DLD1 (cell line): Measurements from ENCODE around the gene SUPT6H.
"Not testable (repeated sequence)": the region's sequence is repeated elsewhere in the genome, so short reads cannot be mapped to it uniquely, and the experiment has no call there.

Experiments
- in situ Hi-C: cut with HindIII; loops from 2 replicates; pipeline ENCODE4 v1.10.0; 2017; ENCODE audit warnings: low sequenced_read_pairs

The SUPT6H gene

DNA sequence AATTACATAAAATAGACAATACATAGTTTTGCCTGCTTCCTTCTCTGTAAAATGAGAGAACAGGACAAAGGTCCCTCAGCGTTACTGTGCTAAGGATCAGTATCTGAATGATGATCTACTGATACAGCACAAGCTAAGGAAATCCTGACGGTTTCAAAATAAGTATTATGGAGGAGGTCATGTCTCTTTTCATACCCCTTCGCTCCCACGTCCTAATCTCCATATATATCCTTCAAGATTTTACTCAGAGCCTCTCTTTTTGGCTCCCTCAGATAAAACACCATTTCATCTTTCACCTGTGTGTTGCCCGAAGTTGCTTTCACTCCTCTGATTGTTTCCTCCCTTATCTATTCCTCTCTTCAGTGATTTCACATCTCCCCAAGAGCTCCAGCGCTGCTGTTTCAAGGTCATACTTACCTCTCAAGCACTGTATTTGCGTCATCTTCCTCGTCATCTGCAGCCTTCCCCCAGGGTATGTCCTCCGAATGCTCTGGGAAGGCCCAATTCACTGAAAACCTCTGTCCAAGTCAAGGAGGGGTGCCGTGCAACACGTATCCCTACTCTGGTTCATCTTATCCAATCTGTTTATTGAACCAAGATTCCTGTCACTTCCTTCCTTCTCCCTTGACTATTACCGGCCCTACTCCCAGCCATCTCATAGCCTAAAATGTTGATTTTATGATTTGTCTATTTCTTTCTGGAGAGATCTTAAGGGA lies 15.8 kb upstream of the SUPT6H start:
- in situ Hi-C loops = no loop called here

DNA sequence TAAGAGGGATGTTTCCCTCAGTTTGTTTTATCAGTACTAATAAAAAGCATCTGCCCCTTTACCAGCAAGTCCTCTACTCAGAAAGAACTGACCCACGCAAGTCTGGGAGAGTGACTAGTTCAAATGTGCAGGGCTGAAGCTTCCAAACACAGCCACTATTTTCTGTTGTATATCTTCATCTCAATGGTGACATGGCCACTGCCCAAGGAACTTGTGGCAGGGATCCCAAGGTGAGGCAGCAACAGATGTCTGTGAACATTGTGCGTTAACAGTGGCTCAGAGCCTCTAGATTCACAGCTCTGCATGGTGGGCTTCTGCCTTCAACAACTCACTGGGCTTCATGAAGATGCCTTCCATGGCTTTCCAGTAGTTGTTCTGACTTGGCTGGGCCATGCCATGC lies 13.3 kb upstream of the SUPT6H start:
- in situ Hi-C loops = no loop called here

DNA sequence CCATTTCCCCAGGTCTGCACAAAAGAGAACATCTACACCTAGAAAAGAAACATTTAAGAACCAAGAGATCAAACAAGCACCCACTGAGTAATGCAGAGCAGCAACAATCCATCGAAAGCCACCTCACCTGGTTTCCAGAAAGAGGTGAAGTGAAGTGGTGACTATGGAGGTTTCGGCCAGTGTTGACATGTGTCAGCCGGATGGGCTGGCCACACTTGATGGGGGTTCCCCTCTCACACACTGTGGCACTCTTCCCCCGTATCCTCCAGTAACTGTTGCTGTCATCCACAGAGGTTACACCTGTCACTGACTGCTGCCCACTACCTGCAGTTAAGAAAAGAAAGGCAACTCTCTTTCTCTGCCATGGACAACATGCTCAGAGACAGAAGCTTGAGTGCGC lies 6.8 kb upstream of the SUPT6H start:
- in situ Hi-C loops = no loop called here

DNA sequence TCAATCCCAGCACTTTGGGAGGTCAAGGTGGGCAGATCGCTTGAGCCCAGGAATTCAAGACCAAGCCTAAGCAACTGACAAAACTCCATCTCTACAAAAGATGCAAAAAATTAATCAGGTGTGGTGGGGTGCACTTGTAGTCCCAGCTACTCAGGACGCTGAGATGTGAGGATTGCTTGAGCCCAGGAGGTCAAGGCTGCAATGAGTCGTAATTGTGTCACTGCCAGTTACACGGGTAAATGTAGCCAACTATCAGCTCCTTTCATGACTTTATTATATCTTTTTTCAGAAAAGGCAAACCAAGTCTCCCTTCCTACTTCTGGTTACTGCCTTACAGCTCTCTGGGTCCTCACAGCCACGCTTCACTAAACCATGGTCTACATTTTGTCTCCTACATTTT lies 4.2 kb upstream of the SUPT6H start:
- in situ Hi-C loops = no loop called here

DNA sequence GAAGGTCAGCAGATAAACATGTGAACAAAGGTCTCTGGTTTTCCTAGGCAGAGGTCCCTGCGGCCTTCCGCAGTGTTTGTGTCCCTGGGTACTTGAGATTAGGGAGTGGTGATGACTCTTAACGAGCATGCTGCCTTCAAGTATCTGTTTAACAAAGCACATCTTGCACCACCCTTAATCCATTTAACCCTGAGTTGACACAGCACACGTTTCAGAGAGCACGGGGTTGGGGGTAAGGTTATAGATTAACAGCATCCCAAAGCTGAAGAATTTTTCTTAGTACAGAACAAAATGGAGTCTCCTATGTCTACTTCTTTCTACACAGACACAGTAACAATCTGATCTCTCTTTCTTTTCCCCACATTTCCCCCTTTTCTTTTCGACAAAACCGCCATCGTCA lies 3.7 kb upstream of the SUPT6H start:
- in situ Hi-C loops = not testable (repeated sequence)

DNA sequence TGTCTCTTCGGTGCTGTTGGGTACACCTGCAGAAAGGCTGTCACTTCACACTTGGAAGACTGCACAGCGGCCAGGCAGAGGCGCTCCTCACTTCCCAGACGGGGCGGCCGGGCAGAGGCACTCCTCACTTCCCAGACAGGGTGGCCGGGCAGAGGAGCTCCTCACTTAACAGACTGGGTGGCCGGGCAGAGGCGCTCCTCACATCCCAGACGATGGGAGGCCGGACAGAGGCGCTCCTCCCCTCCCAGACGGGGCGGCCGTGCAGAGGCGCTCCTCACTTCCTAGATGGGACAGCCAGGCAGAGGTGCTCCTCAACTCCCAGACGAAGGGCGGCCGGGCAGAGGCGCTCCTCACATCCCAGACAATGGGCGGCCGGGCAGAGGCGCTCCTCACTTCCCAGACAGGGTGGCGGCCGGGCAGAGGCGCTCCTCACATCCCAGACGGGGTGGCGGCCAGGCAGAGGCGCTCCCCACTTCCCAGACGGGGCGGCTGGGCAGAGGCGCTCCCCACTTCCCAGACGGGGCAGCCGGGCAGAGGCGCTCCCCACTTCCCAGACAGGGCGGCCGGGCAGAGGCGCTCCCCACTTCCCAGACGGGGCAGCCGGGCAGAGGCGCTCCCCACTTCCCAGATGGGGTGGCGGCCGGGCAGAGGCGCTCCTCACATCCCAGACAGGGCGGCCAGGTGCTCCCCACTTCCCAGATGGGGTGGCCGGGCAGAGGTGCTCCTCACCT lies 3.1 kb upstream of the SUPT6H start:
- in situ Hi-C loops = not testable (repeated sequence)

DNA sequence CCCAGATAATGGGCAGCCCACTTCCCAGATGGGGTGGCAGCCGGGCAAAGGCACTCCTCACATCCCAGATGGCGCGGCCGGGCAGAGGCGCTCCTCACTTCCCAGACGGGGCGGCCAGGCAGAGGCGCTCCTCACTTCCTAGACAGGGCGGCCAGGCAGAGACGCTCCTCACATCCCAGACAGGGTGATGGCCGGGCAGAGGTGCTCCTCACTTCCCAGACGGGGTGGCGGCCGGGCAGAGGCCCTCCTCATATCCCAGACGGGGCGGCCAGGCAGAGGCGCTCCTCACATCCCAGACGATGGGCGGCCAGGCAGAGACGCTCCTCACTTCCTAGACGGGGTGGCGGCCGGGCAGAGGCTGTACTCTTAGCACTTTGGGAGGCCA lies 2.5 kb upstream of the SUPT6H start:
- in situ Hi-C loops = not testable (repeated sequence)

DNA sequence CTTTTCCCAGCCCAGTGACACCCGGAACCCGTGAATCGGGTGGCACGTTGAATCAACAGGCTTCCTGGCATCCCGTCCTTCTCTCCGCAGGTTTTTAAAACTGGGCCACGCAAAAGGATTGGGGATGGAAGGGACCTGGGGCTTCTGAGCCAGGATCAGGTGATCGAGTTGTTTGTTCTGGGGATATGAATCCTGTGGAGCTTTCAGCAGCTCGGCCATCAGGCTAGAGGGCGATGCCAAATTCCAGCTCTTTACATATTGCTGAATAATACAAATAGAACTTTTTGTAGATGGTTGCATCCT lies 473 bp downstream of the SUPT6H start:
- in situ Hi-C loops = no loop called here

DNA sequence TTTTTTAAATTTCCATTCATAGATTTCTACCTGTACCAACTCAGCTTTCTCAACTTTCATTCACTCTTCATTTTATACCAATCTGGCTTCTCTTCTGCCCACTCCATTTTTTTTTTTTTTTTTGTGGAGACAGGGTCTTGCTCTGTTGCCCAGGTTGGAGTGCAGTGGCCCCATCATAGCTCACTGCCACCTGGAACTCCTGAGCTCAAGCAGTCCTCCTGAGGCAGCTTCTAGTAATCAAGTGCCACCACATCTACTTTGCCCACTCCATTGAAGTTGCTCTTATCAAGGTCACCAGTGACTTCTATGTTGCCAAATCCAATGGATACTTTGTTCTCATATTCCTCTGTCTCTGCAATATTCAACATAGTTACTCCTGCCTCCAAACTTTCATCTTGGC lies 1.7 kb downstream of the SUPT6H start:
- in situ Hi-C loops = no loop called here

DNA sequence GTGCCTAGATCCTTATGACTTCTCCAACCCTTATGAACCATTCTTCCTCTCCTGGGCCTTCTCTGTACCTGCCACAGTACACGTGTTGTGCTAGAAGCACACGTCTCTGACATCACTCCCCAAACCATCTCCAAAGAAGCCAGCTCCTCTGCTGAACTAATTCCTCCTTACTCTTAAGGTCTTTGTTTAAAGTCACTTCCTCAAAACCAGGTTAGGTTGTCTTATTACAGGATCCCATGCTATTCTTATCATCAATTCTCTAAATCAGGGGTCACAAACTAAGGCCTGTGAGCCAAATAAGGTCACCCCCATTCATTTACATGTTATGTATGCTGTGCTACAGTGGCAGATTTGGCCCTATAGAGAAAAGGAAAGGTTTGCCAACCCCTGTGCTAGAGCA lies 4.0 kb downstream of the SUPT6H start:
- in situ Hi-C loops = no loop called here

DNA sequence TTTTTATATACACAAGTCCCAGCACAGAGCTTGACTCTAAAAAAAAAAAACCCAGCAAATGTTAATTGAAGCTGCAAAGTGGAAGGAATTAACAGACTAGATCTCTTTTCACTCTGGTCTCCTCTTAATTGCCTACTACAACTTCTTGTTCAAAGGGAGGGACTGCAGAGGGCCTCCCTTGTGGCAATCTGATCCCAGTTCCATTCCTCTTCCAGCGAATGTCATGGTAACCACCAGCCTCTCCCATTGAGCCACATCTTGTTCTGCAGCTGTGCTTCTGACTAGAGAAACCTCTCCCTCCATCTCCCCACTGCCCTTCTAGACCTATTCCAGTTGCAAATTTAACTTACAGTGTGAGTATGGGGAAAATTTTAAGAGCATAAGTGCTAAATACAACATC lies 5.9 kb downstream of the SUPT6H start:
- in situ Hi-C loops = no loop called here

DNA sequence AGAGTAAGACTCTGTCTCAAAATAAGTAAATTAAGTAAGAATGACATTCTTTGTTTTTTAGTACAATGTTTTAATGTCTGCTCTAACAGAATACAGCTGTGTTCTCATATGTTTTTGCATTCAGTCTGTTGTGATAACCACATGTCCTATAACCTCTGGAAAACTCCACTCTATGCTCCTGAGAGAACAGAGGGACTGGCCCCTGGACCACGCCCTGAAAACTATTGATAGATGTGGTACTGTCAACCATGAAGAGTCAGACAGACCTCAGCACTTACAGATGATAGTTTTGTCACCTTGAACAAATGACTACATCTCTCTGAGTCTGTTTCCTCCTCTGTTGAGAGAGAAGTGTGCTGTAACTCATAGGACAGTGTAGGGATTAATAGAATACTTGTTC lies 7.9 kb downstream of the SUPT6H start:
- in situ Hi-C loops = no loop called here

DNA sequence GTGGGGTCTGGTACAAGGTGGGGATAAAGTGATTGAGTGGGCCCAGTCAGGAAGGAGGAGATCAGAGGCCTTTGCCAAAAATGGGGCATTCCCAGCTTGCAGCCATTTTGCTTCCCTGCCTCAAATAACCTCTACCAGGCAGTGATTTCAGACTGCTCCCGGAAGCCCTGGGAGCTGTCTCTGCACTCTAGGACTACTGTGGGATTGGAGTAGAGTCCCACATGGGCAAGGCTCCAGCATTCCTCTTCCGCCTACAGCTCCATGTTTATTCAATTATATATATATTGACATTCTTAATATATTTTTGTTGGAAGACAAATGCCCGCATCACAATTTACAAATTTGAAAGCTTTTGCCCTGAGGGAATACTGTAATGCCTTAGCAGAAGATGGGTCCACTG lies 13.5 kb downstream of the SUPT6H start:
- in situ Hi-C loops = no loop called here

DNA sequence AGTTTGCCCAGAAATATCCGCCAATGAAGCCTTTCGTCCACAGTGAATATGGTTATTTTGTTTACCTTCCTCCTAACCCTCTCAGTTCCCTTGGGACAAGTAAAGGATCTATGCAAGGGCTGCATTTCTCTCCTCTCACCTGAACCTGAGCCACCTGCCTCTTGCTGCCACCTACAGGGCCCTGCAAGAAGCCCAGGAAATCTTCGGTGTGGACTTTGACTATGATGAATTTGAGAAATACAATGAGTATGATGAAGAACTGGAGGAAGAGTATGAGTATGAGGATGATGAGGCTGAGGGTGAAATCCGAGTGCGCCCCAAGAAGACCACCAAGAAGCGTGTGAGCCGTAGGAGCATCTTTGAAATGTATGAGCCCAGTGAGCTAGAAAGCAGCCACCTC lies 14.0 kb downstream of the SUPT6H start:
- in situ Hi-C loops = no loop called here

DNA sequence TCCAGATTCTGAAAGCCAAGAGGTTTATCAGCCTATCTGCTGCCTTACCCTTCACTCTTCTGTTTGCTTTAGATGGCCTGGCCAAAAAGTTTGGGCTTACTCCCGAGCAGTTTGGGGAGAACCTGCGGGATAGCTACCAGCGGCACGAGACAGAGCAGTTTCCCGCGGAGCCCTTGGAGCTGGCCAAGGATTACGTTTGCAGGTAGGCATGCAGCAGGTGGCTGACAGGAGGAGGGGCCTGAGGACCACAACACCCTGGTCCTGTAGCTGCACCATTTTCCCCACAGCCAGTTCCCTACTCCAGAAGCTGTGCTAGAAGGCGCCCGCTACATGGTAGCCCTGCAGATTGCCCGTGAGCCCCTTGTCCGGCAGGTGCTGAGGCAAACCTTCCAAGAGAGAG lies 20.6 kb downstream of the SUPT6H start:
- in situ Hi-C loops = no loop called here

DNA sequence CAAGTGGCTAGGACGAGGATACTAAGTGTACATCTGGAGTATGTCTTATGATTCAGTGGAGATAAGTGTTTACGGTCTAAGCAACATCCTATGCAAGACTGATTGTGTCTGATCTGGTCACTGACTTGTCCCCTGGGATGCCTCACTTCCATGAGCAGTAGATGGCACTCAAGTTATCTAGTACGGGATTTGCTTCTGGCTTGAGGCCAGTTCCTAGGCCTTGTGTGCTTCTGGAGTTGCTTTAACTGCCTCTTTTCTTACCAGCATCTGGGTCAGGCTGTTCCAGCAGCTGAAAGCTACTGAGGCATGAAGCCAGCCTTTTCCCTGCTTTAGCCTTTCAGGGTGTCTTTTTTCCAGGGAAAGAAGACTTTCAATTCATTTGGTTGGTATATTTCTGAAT lies 23.0 kb downstream of the SUPT6H start:
- in situ Hi-C loops = no loop called here

DNA sequence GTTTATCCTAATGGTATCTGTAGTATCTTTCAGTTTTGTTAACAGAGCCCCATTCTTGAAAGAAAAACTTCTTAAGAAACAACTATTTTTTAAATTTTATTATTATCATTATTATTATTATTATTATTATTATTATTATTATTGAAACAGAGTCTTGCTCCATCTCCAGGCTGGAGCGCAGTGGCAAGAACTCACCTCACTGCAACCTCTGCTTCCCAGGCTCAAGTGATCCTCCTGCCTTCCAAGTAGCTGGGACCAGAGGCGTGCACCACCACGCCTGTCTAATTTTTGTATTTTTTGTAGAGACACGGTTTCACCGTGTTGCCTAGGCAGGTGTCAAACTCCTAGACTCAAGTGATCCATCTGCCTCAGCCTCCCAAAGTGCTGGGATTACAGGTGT lies 23.4 kb downstream of the SUPT6H start:
- in situ Hi-C loops = no loop called here

DNA sequence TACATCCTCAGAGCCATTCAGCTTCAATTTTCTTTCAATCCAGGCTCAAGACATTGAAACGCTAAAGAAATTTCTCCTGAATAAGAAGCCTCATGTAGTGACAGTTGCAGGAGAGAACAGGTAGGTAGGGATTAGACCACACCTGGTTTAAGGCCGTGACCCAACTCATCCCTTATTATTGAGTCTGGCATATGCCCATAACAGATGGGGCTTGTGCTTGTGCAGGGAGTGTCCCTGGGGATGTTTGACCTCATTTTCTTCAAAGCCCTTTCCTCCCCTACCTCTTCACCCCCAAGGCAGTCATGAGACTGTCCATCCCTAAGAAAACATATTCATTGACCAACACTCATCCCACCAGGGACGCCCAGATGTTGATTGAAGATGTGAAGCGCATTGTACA lies 24.3 kb downstream of the SUPT6H start:
- in situ Hi-C loops = no loop called here

DNA sequence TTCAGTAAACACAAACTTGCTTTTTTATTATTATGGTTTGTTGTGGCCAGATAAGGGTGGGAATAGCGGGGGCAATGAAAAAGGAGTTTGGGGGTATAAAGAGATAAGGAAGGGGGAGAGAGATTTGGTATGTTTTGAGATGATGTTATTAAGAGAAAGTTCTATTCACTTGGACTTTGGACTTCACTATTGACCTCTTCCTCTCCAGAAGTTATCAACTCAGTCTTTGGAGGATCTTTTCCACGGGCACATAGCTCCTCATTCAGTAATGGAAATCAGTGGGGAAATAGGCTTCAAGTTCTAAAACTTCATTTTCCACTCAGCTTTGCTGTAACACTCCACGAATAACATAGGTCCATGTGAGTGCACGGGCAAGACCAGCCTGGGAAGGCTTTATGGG lies 26.5 kb downstream of the SUPT6H start:
- in situ Hi-C loops = no loop called here

DNA sequence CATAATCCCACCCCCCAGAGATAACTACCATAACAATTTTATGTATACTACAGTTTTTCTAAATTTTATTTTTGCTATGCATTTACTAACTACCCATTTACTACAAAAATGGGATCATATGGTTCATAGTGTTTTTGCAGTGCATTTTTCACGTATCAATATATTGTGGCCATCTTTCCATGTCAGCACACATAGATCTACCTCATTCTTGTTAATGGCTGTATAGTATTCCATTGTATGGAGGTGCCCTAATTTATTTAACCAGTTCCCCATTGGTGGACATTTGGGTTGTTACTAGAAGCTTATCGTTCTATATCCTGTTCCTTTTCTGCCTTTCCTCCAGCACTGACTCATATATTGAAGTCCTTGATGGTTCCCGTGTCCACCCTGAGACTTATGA lies 27.0 kb downstream of the SUPT6H start:
- in situ Hi-C loops = no loop called here

DNA sequence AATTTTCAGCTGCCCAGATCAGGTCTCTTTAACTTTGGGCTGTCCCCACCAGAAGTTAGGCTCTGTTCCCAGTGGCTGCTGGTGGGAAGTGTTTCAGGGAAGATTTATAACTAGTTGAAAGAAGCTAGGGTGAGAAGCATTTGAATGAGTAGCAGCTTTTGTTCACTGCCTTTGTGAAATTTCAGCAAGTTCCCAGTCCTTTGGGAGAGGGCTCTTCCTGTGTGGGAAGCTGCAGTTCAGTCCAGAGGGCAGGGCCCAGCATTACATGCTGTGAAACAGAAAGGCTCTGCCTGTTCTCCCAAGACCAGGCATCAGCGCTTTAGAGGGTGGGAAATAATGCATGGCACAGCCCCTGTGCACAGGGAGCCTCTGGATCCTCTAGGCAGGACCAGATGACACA lies 31.9 kb downstream of the SUPT6H start:
- in situ Hi-C loops = no loop called here

DNA sequence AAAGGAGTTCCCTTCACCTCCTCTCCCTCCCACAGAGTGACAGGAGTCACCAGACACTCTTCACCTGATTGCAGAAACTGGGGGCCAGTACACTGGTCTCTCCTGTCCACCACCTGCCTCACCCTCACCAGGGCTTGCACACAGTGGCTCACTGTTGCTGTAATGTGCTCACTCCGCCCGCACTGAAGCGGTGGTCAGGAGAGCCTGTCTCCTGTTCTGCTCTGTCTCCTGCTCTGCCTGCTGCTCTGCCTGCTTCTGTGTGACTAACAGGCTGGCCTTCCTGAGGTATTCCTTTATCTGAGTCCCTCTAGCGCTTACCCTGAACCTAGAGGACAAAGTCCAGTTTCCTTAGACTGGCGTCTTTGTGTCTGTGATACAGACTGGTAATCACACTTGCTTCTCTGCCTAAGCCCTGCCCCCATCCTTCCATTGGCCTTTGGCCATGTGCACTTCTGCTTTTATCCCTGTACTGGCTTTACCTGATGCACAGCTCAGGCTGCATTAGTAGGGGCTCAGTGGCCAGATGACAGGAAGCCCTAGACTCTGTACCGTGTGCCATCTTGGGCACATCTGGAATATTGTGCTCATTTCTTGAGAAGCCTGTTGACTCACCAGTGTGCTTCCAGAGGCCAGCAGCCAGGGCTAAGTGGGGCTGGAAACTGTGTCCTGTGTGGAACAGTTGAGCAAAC lies 36.4 kb downstream of the SUPT6H start:
- in situ Hi-C loops = no loop called here
